SK-N-SH treated with all-trans-retinoic acid at 6 μM for 48 hours (cell line): ENCODE results near the gene UTS2R.

Experiments used
- PATZ1 ChIP-seq: fragments of 250-450 bp; sonication (Bioruptor Pico); IDR thresholded peaks from 2 replicates; pipeline ENCODE4 v1.8.0; 2020; ENCODE audit warnings: mild to moderate bottlenecking, moderate library complexity, borderline replicate concordance
- SNAI2 ChIP-seq: fragments of 250-450 bp; sonication (Bioruptor Pico); IDR thresholded peaks from 2 replicates; pipeline ENCODE4 v1.5.0; 2020; ENCODE audit warnings: mild to moderate bottlenecking, moderate library complexity
- TCF4 ChIP-seq: fragments of 250-450 bp; sonication (Bioruptor Pico); IDR thresholded peaks from 2 replicates; pipeline ENCODE4 v1.8.0; 2021; ENCODE audit warnings: mild to moderate bottlenecking, moderate library complexity, borderline replicate concordance
- ZFP30 ChIP-seq: fragments of 450-650 bp; formaldehyde crosslinking; IDR thresholded peaks from 2 replicates; pipeline ENCODE4 v1.5.0; 2022; ENCODE audit warnings: mild to moderate bottlenecking, moderate library complexity

- TF ChIP-seq PATZ1 (CRISPR knock-in tag), result no peak
- no peak for TF ChIP-seq SNAI2 (CRISPR knock-in tag)
- TF ChIP-seq TCF4 (CRISPR knock-in tag), result no peak
- TF ChIP-seq ZFP30 (CRISPR knock-in tag), result no peak
These were observed 16.8 kb downstream of the UTS2R start for GRCh38 chr17:82388223-82388921.
